Fibroblast of villous mesenchyme (primary cell): ENCODE data around the gene EXOC3L4. TPM values are rescaled to one million over a fixed set of nuclear protein-coding genes. Genes with fewer than 3 reads are reported as not detected.

Experiments used
- DNase-seq: peaks from one replicate; pipeline ENCODE4 v3.0.0-alpha.2; 2010; ENCODE audit warnings: low read depth
- H3K4me3 ChIP-seq: 2 replicates; pipeline ENCODE4 v1.5.1; 2011; ENCODE audit warnings: low read depth, mild to moderate bottlenecking, low read length
- CTCF ChIP-seq: IDR thresholded peaks from 2 replicates; pipeline ENCODE4 v1.5.1; 2012; ENCODE audit warnings: low read depth, mild to moderate bottlenecking, low read length; ENCODE audit not compliant: insufficient read depth
- total RNA-seq: library from RNA; depleted of rRNA; stranded (reverse); fragments of >200 nt; gene quantifications from 2 replicates; pipeline ENCODE4 v1.2.3, GENCODE V29; 2012

Gene EXOC3L4
- total RNA-seq, 1 donor, result not detected

GRCh38 chr14:103099733-103100280 lies 5.3 kb downstream of the EXOC3L4 start:
- H3K4me3 ChIP-seq, result no peak overlapping the region
- TF ChIP-seq CTCF, result no peak
- DNase-seq, result no peak

- no peak for DNase-seq
- no peak for TF ChIP-seq CTCF
- H3K4me3 ChIP-seq, result no peak overlapping the region
These were observed 6.0 kb downstream of the EXOC3L4 start for GRCh38 chr14:103100281-103101121.

GRCh38 chr14:103101257-103101962 lies 6.9 kb downstream of the EXOC3L4 start:
- no peak overlapping the region for H3K4me3 ChIP-seq
- no peak for DNase-seq
- no peak for TF ChIP-seq CTCF

GRCh38 chr14:103101963-103102688 lies 7.6 kb downstream of the EXOC3L4 start:
- TF ChIP-seq CTCF, result no peak
- no peak overlapping the region for H3K4me3 ChIP-seq
- no peak for DNase-seq

GRCh38 chr14:103102689-103103260 lies 8.2 kb downstream of the EXOC3L4 start:
- DNase-seq, result no peak
- H3K4me3 ChIP-seq, result no peak overlapping the region
- TF ChIP-seq CTCF, result no peak
